HK-2 (cell line): ENCODE data around the gene CHST10.

ENCODE experiments used
- DNase-seq: peaks from one replicate; pipeline ENCODE4 v3.0.0-alpha.2; 2018; ENCODE audit not compliant: unreplicated experiment

The CHST10 gene

DNA sequence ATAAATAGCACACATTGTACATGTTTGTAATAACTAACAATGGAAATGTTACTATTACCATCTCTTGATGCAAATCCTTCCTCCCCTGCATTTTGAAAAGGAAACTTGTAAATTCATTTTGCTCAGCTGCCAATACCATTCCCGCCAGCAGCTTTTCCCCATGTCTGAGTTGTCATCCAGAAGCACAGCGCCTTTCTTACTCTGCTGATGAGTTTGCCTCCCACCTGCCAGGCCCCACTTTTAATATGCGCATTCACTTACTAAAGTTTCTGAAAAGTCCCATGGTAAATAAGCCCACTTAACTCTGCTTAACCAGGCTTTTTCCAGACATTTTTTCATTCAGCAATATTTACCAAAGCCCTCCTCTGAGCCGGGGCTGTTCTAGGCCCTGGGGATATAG, 3.9 kb downstream of the CHST10 start:
- no peak for DNase-seq

DNA sequence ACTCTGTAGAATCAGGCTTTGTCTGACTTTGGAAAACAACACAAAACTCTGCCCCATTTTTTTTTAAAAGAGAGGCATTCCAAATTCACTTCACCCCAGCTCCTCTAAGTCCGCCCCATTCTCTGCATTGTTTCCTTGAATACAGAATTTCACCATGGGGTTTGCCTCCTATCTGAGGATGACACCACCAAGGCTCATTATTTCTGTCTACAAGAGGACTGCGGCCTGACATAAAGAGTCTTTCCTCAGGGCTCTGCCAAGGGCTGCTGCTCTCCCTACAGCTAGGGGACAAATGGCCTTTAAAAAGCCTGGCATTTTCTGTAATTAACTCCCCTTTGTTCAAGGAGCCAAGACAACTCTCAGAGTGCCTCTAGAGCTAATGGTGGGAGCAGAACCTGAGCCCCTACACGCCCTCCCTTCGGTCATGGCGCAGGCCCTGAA, 4.6 kb downstream of the CHST10 start:
- no peak for DNase-seq

GRCh38 chr2:100412466-100412865, 5.0 kb downstream of the CHST10 start:
- no peak for DNase-seq

DNA sequence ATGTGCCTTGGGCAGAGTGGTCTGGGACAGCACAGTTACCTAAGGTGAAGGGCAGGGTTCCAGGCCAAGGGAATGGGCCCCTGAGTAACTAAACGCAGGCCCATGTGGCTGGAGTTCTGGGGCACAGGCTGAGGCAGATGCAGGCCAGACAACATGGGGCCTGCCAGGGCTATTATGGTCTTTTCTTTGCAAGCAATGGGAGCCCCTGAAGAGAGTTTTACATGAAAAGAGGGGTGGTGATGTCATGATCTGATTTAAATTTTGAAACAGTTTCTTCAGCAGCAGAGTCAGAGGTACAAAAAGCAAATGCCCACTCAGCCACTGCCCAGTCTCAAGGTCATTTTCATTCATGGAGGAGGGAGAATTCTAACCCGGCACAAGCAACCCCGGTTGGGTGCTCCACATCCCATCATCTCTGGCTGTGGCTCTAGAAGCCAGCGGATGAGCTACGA, 5.6 kb downstream of the CHST10 start:
- no peak for DNase-seq

DNA sequence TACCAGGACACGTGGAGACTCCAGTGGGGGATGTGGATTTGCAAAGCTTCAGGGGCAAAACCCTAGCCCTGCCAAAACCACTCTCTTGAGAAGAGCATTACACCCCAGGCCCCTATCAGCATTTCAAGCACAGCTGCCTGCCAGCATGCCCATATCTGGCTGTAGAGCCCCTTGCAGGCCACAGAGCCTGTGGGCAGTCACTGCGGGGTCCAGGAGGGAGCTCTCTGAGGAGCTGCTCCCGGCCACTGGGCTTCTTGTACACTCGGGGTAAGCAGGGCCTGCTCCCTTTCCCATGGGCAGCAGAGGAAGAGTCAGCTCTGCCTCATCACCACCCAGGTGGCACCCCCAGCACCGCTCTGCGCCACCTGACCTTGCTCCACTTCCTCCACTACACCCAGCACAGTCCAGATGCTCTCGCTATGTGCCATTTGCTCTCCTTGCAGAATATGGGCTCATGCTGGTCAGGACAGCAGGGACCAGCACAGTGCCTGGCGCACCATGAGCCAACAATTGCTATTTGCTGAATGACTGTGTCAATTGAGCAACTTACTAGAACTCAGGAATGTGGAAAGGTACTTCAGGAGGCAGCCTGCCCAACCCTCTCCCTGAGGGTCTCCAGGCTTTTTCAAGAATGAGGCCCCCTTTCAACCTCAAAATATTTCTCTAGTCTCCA, 7.4 kb downstream of the CHST10 start:
- DNase-seq = no peak

DNA sequence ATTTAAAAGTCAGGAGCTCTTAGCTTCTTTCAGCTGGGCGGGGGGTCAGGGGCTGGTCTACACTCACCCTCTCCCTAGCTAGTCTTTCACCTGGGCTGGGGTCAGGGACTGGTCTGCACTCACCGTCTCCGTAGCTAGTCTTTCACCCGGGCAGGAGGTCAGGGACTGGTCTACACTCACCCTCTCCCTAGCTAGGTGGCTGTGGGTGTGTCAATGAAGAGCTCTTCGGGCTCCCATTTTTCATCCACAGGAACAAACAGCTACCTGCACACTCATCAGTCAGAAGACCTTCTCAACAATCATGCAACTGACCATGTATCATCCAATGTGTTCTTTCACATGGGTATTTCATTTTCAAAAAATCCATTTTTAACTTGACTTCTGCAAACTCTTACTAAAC, 8.0 kb downstream of the CHST10 start:
- no peak for DNase-seq

DNA sequence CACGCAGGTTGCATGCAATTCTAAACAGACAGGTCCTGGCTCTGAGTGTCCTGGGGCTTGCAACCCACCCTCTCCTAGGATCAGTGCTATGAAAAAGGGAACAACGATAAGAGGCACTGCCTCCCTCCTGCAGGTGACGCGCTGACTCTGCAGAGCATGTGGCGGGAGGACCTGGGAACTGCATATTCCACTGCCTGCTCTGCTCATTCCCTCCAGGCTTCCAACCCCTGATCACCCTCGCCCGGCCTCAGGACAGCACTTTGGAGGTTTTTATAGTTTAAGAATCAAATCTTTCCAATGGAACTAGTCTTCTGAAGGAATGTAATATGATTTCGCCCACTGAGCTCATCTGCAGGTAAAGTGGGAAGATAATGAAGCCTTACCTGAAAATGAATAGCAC, 8.5 kb downstream of the CHST10 start:
- DNase-seq = no peak

- DNase-seq = no peak
These were observed 9.4 kb downstream of the CHST10 start for GRCh38 chr2:100408104-100408503.

GRCh38 chr2:100407563-100407962, 9.9 kb downstream of the CHST10 start:
- no peak for DNase-seq

DNA sequence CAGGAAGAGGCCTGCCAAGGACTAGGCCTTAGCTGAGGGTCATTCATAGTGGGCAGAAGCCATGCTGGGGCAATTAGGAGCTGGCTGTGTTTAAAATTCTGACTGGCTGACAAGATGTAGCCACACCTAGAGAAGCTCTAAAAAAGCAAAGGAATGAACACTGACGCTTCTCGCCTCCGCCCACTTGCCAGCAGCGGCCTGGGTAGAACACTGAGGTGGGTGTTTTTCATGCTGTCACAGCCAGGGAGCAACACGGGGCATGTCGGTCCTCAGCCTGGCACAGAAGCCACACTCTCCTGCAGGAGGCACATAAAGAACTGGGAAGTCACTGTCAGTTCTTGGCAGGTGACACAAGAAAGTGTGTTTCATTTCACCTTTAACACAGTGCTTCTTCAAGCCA, 10.4 kb downstream of the CHST10 start:
- no peak for DNase-seq

GRCh38 chr2:100406120-100406508, 11.4 kb downstream of the CHST10 start:
- no peak for DNase-seq

GRCh38 chr2:100405403-100406119, 11.9 kb downstream of the CHST10 start:
- no peak for DNase-seq

GRCh38 chr2:100404411-100404810, 13.1 kb downstream of the CHST10 start:
- no peak for DNase-seq

- no peak for DNase-seq
These were observed 13.7 kb downstream of the CHST10 start for GRCh38 chr2:100403722-100404121.

DNA sequence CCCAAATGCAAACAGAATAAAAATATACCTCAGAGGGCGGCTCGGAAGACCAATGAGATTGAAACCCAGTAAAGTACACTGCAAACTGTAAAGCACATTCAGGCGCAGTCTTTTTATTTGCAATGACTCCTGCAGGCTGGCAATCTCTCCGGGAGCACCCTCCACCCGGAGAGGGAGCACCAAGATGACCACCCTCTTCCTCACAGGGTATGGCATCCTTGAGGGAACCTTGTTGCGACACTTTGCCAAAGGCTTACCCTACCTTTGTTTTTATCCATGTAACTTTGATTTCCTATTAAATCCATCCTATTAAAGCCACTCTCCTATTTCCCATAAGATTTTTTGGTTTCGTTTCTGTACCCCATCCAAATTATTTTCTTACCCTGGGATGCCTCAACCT, 16.2 kb downstream of the CHST10 start:
- DNase-seq = no peak

DNA sequence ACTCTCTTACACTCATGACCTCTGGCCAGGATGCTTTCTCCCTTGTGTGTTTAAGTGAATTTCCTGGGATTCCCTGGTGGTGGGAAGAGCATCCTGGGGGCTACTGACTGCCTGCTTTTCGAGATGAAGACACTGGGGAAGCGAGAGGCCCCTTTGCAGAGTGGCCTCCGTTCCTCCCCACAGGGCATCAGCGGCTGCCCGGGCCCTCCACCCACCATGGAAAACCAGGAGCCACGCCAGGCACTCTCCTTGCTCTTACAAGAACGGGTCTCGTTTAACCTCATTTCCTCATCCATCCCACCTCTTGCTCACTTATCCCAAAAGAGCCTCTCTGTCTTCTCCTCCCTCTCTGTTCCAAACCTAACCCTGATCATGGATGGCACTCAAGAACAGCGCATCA, 17.8 kb downstream of the CHST10 start:
- DNase-seq = no peak

GRCh38 chr2:100397976-100398375, 19.5 kb downstream of the CHST10 start:
- DNase-seq = no peak

- DNase-seq = no peak
These were observed 20.2 kb downstream of the CHST10 start for GRCh38 chr2:100397118-100397860.

DNA sequence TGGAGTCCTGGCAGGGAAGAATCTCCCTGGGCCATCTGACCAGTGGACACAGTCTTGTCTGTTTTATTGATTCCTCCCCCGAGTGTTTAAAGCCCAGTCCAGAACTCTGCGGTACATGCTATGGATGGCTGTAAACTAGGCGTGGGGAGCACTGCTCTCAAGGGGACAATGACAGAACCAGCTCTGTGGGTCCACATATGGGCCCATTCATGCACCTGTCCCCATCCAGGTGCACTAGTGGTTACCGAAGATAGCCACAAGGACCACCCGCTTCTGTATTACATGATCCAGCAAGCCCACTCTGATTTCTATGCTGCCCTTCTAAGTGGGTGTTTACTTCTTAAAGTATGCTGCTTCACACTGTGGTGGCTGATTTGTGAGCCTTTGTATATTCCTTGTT, 21.0 kb downstream of the CHST10 start:
- no peak for DNase-seq

DNA sequence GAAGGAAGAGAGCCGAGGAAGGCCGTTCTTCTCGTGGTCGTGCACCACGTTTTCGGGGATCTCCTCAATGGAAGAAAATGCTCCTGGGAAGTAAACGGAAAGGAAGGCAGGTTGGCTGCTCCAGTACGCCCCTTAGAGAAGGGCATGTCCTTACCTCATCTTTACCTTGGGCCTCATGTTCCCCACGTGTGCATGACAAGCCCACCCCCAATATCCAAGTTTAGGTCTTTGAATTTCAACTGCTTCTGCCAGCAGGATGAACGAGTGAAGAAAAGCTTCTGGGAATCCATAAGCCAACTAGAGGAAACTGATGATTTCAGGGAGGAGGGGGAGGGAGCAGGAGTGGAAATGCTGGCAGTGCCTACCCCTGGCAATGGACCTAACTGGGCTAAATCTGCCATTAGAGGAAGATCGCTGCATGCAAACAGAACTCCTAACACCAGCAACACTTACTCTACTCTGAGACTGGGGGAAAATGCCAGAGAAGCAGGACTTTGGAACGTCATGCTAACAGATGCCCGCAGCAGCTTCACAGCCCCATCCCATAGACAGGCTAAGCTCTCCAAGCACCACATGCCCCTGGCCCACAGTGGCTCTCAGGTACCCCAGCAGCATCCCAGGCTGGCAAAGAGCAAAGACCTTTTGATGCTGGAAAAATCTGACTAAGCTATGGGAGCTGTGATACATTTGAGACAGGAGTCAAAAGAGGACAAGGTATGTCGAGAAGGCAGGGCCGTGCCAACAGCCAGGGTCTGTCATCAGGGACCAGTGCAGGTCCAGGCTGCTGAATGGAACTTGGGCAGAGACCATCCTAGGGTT, 21.7 kb downstream of the CHST10 start:
- DNase-seq = no peak

GRCh38 chr2:100394111-100394641, 23.3 kb downstream of the CHST10 start:
- no peak for DNase-seq

DNA sequence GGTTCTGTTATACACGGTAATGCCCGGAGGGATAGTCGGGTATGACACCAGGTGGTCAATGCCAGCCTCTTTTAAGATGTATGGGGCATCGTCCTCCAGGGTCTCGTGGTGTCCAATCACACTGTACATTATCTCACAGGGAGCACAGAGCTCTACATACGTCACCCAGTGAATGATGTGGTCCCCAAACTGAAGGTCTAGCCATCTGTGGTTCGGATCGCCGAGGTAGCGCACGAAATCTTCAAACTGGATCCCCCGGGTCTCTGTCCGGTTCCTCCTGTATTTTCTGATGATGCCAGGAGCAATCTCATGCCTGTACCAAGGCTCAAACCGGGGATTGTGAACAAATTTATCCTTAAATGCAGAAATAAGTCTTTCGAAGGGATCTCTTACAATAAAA, 24.1 kb downstream of the CHST10 start:
- no peak for DNase-seq
